Body of pancreas (tissue), 4 donors: ENCODE measurements around the gene SPIRE2.

Source experiments
- CTCF ChIP-seq, 7 experiments: fragments of 450-650 bp in 4 of 7; fragments of 200-600 bp in 3 of 7; sonication (generic) in 3 of 7; IDR thresholded peaks; one replicate each; pipeline ENCODE4 v1.5.1; 2016 to 2019; ENCODE audit warnings: antibody characterized with exemption in 7 of 7
- POLR2A ChIP-seq, 3 donors: fragments of 450-650 bp; IDR thresholded peaks; one replicate each; pipeline ENCODE4 v1.6.1; 2016; ENCODE audit warnings: antibody characterized with exemption in 3 of 3, mild to moderate bottlenecking in 2 of 3

- TF ChIP-seq CTCF (IDR thresholded peaks at IDR 0.05) = no peak
- no peak for TF ChIP-seq POLR2A (IDR thresholded peaks at IDR 0.05)
Observed at GRCh38 chr16:89845417-89845816, 17.1 kb downstream of the SPIRE2 start.
